Measurements from ENCODE around the gene PPP2R5D. TPM values are rescaled to one million over a fixed set of nuclear protein-coding genes. Genes with fewer than 3 reads are reported as not detected.
A peak's percentile ranks its signal among the peaks of the same experiment; 100 is the strongest.

The PPP2R5D gene
- total RNA-seq, 1 experiment from 2014 or later: 53.5 TPM

DNA sequence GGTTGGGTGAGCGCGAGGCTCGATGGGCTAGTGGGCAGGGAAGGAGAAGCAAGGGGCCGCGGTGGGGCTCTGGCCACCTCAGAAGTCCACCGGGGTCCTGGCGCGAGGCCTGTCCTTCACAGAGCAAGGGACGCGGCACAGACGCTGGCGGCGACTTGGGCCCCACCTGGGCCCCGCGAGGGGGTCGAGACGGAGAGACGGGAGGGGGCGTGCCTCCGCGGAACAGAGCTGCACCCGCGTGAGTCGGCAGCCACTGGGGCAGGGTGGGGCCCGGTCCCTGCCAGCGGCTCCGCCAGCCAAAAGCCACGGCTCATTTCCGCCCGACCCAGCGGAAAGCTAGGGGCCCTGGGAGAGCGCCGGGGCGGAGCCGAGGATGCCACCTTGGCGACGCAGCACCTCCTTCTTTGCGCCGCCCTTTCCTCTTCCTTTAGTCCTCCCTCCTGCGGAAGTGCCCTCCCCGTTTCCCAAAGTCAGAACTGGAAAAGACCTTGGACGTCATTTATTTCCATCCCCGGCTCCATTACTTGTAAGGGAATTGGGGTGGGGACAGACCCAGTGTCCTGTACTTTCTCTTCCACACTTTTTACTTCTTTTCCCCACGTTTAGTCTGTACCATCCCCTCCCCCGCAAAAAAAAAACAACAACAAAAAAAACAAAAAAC, 69.3 kb downstream of the PPP2R5D start, which contains the start of gene CUL7:
Gene CUL7, minus strand, starts transcription at position 307 of the 661 bp plus-strand sequence. CDS start 1,063 bp downstream, outside the sequence.
- peaks cover 7% of the 10 kb centered on the region; the same call in 1 of the 2 replicates for H3K79me2 ChIP-seq (ENCODE audit: insufficient read depth, low read length)
- no peak within 1 kb of the TSS for H2BK5ac ChIP-seq (ENCODE audit: insufficient read length, low read length)
- 100% methylated on average over 1 of the region's 45 CpGs for WGBS (ENCODE audit: extremely low coverage, insufficient read length, low lambda C conversion rate)
- no peak within 1 kb of the TSS; the same call in 1 of the 2 replicates for H3K4ac ChIP-seq (ENCODE audit: low read depth, low read length)
- no peak within 1 kb of the TSS for H3T11ph ChIP-seq (ENCODE audit: low read length)
- H3K27ac Mint-ChIP-seq: peak within 1 kb of the TSS; percentile 92 to 98 (median 97)
- no peak within 1 kb of the TSS for H3K56ac ChIP-seq (ENCODE audit: insufficient read length, low read depth, low read length)
- H3K4me1 Mint-ChIP-seq: peaks cover 30 to 31% of the 10 kb centered on the region in 2 experiments
- no peak within 1 kb of the TSS for H4K8ac ChIP-seq (replicated peaks; ENCODE audit: insufficient read length, low read depth, low read length)
- no peaks in the 10 kb centered on the region for H3K27me3 ChIP-seq (ENCODE audit: insufficient read depth, low read length)
- no peak within 1 kb of the TSS for H4K91ac ChIP-seq (ENCODE audit: insufficient read length, low read depth, low read length)
- H3K79me1 ChIP-seq (ENCODE audit: insufficient read depth, low read depth, low read length, poor library complexity, severe bottlenecking): peaks cover 2% of the 10 kb centered on the region
- no peak within 1 kb of the TSS for H3K23ac ChIP-seq (ENCODE audit: insufficient read length, low read depth, low read length)
- peak within 1 kb of the TSS; percentile 72 for H3K9ac ChIP-seq (ENCODE audit: extremely low read depth, insufficient read length, low read length)
- no peaks in the 10 kb centered on the region for H4K20me1 ChIP-seq (ENCODE audit: control insufficient read depth, insufficient read depth, insufficient read length)
- 0 out of 2 replicates have a peak, but pooled peaks cover 4% of the 10 kb centered on the region for H3K4me1 ChIP-seq (ENCODE audit: insufficient read depth, low read length)
- H2BK15ac ChIP-seq (ENCODE audit: low read depth, low read length): no peak within 1 kb of the TSS
- no peaks in the 10 kb centered on the region; the same call in 1 of the 2 replicates for H3K27me3 Mint-ChIP-seq (ENCODE audit: low read depth)
- no peak within 1 kb of the TSS for H2AFZ ChIP-seq (ENCODE audit: low read length)
- H2BK120ac ChIP-seq (ENCODE audit: low read depth, low read length, poor library complexity, severe bottlenecking): no peak within 1 kb of the TSS
- no peak within 1 kb of the TSS for H3K27ac ChIP-seq (ENCODE audit: insufficient read length, low read depth, low read length)
- H3K23me2 ChIP-seq (ENCODE audit: insufficient read length, low read depth, low read length, poor library complexity, severe bottlenecking): peaks cover 7% of the 10 kb centered on the region
- H3K9me3 ChIP-seq (ENCODE audit: control insufficient read depth, low read depth, low read length): no peaks in the 10 kb centered on the region
- TF ChIP-seq, protein P1, sequence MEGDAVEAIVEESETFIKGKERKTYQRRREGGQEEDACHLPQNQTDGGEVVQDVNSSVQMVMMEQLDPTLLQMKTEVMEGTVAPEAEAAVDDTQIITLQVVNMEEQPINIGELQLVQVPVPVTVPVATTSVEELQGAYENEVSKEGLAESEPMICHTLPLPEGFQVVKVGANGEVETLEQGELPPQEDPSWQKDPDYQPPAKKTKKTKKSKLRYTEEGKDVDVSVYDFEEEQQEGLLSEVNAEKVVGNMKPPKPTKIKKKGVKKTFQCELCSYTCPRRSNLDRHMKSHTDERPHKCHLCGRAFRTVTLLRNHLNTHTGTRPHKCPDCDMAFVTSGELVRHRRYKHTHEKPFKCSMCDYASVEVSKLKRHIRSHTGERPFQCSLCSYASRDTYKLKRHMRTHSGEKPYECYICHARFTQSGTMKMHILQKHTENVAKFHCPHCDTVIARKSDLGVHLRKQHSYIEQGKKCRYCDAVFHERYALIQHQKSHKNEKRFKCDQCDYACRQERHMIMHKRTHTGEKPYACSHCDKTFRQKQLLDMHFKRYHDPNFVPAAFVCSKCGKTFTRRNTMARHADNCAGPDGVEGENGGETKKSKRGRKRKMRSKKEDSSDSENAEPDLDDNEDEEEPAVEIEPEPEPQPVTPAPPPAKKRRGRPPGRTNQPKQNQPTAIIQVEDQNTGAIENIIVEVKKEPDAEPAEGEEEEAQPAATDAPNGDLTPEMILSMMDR (conservative IDR thresholded peaks at IDR 0.05): no peak
- H3K18ac ChIP-seq (ENCODE audit: insufficient read length, low read depth, low read length): peak within 1 kb of the TSS; percentile 52
- H4K5ac ChIP-seq (ENCODE audit: insufficient read length, low read depth, low read length): no peak within 1 kb of the TSS
- H3K4me3 Mint-ChIP-seq: peak within 1 kb of the TSS; percentile 94
- peak within 1 kb of the TSS; percentile 85 for H3K14ac ChIP-seq (ENCODE audit: insufficient read depth, low read length)
- H3K9me3 Mint-ChIP-seq: peaks cover 0 to 3% of the 10 kb centered on the region in 2 experiments; a peak in 1 of 5 replicates
- peaks cover 32 to 57% (median 56%) of the 10 kb centered on the region in 3 experiments for H3K36me3 Mint-ChIP-seq (ENCODE audit: insufficient read depth in 1 of 3, low read depth in 3 of 3)
- DNase-seq: peak; percentile 91
- H3K4me2 ChIP-seq (ENCODE audit: insufficient read depth, insufficient read length, low read length): peak within 1 kb of the TSS; percentile 52
- no peak within 1 kb of the TSS for H2AK5ac ChIP-seq (ENCODE audit: insufficient read length, low read length)
- no peak within 1 kb of the TSS for H2BK20ac ChIP-seq (ENCODE audit: low read depth, low read length, poor library complexity, severe bottlenecking)
- no peak within 1 kb of the TSS for H2BK12ac ChIP-seq (ENCODE audit: insufficient read length, low read depth, low read length)

Data from H9 (cell line).